Gastroesophageal sphincter (tissue), 4 donors: Measurements from ENCODE around the gene ABCG4. TPM values are rescaled to one million over a fixed set of nuclear protein-coding genes. Genes with fewer than 3 reads are reported as not detected.
A peak's percentile ranks its signal among the peaks of the same experiment; 100 is the strongest.

Source experiments
- ATAC-seq: fragments of 150-250 bp; one replicate; pipeline ENCODE4 v1.9.1; 2016; ENCODE audit warnings: mild to moderate bottlenecking, moderate library complexity
- H3K27ac ChIP-seq, 4 donors: fragments of 200-600 bp; sonication (generic) in 3 of 4; 1 replicate in 3 of 4; 2 replicates in 1 of 4; pipeline ENCODE4 v1.5.1; 2016 to 2019
- H3K27me3 ChIP-seq: fragments of 200-600 bp; sonication (generic); one replicate; pipeline ENCODE4 v1.5.1; 2019
- H3K36me3 ChIP-seq, 2 donors: fragments of 200-600 bp; sonication (generic); one replicate each; pipeline ENCODE4 v1.5.1; 2019; ENCODE audit warnings: control low read depth in 1 of 2
- H3K4me1 ChIP-seq, 3 donors: fragments of 200-600 bp; sonication (generic); 1 replicate in 2 of 3; 2 replicates in 1 of 3; pipeline ENCODE4 v1.5.1; 2016 to 2019; ENCODE audit warnings: control low read depth in 2 of 3
- H3K4me3 ChIP-seq, 2 donors: fragments of 200-600 bp; sonication (generic); one replicate each; pipeline ENCODE4 v1.5.1; 2019; ENCODE audit warnings: mild to moderate bottlenecking in 1 of 2, moderate library complexity in 1 of 2
- H3K9me3 ChIP-seq, 3 donors: fragments of 200-600 bp; sonication (generic); one replicate each; pipeline ENCODE4 v1.5.1; 2017 to 2019; ENCODE audit warnings: control low read depth in 2 of 3
- CTCF ChIP-seq, 4 experiments: fragments of 200-600 bp in 2 of 4; fragments of 450-650 bp in 2 of 4; sonication (generic) in 1 of 4; IDR thresholded peaks; one replicate each; pipeline ENCODE4 v1.5.1; 2017 to 2019; ENCODE audit warnings: antibody characterized with exemption in 4 of 4, mild to moderate bottlenecking in 2 of 4, moderate library complexity in 2 of 4
- EP300 ChIP-seq: sonication (generic); formaldehyde crosslinking; IDR thresholded peaks from one replicate; pipeline ENCODE4 v1.6.1; 2017; ENCODE audit warnings: antibody characterized with exemption, mild to moderate bottlenecking
- POLR2A ChIP-seq, 2 donors: fragments of 450-650 bp; IDR thresholded peaks; one replicate each; pipeline ENCODE4 v1.6.1; 2017; ENCODE audit warnings: antibody characterized with exemption in 2 of 2, mild to moderate bottlenecking in 2 of 2, moderate library complexity in 1 of 2
- POLR2AphosphoS5 ChIP-seq: sonication (generic); formaldehyde crosslinking; IDR thresholded peaks from one replicate; pipeline ENCODE4 v1.6.1; 2017; ENCODE audit warnings: antibody characterized with exemption
- WGBS, 2 donors: methylation state at CpG; one replicate each; pipeline ENCODE4 v1.1.5; 2018; ENCODE audit warnings: low coverage in 1 of 2; 5-methylcytosine and 5-hydroxymethylcytosine counted together
- total RNA-seq, 4 donors: library from RNA; depleted of rRNA; stranded (reverse); fragments of >200 nt; gene quantifications; one replicate each; pipeline ENCODE4 v1.1.0, GENCODE V29; 2016

The ABCG4 gene
- total RNA-seq, 4 donors from 2014 or later, result 0.20 to 1.1 (median 0.40) TPM; not detected in 1

- no peak for TF ChIP-seq POLR2AphosphoS5
- no peak for TF ChIP-seq CTCF (IDR thresholded peaks at IDR 0.05)
- no peak for TF ChIP-seq EP300
- TF ChIP-seq POLR2A (IDR thresholded peaks at IDR 0.05), result no peak
- Histone ChIP-seq H3K27ac (no peak overlapping the region), H3K4me3 (no peak overlapping the region), H3K27me3 (peaks cover 23% of the 10 kb centered on the region), H3K4me1 (peaks cover 0 to 27% (median 11%) of the 10 kb centered on the region in 3 donors), H3K9me3 (no peaks in the 10 kb centered on the region), H3K36me3 (no peaks in the 10 kb centered on the region)
- 67 to 77% methylated on average over 3 to 5 of the region's 6 CpGs for WGBS, 2 donors
- no peak for ATAC-seq
These were observed 1.1 kb upstream of the ABCG4 start for GRCh38 chr11:119147604-119148333.

- no peaks in the 10 kb centered on the region for H3K36me3 ChIP-seq
- no peak for ATAC-seq
- H3K4me3 ChIP-seq, result peak overlapping the region; percentile 32 to 75
- TF ChIP-seq CTCF (IDR thresholded peaks at IDR 0.05), result no peak
- no peak for TF ChIP-seq EP300
- TF ChIP-seq POLR2AphosphoS5, result no peak
- no peak for TF ChIP-seq POLR2A (IDR thresholded peaks at IDR 0.05)
- H3K27me3 ChIP-seq, result peaks cover 23% of the 10 kb centered on the region
- H3K9me3 ChIP-seq, result no peaks in the 10 kb centered on the region
- 0% methylated on average over 2 of the region's 16 CpGs; no CpG with 5 or more reads in 1 of the 2 donors for WGBS, 2 donors
- H3K4me1 ChIP-seq, result peaks cover 0 to 27% (median 11%) of the 10 kb centered on the region in 3 donors
- H3K27ac ChIP-seq, result peak overlapping the region in 1 of 4 donors; percentile 56
These were observed 183 bp upstream of the ABCG4 start for GRCh38 chr11:119148720-119149017.

GRCh38 chr11:119149786-119150275 lies 979 bp downstream of the ABCG4 start:
- H3K4me3 ChIP-seq, result peak overlapping the region in 1 of 2 donors; percentile 75
- WGBS, 2 donors, result 100% methylated on average over 1 of the region's 33 CpGs; no CpG with 5 or more reads in 1 of the 2 donors
- H3K27ac ChIP-seq, result no peak overlapping the region
- H3K4me1 ChIP-seq, result peaks cover 0 to 24% (median 11%) of the 10 kb centered on the region in 3 donors
- H3K9me3 ChIP-seq, result no peaks in the 10 kb centered on the region
- ATAC-seq, result no peak
- no peaks in the 10 kb centered on the region for H3K36me3 ChIP-seq
- TF ChIP-seq POLR2A (IDR thresholded peaks at IDR 0.05), result no peak
- no peak for TF ChIP-seq CTCF (IDR thresholded peaks at IDR 0.05)
- TF ChIP-seq EP300, result no peak
- no peak for TF ChIP-seq POLR2AphosphoS5
- peaks cover 23% of the 10 kb centered on the region for H3K27me3 ChIP-seq

GRCh38 chr11:119152043-119152442 lies 3.2 kb downstream of the ABCG4 start:
- Histone ChIP-seq H3K27ac (no peak overlapping the region), H3K36me3 (no peaks in the 10 kb centered on the region), H3K4me3 (no peak overlapping the region), H3K27me3 (peaks cover 11% of the 10 kb centered on the region), H3K4me1 (peaks cover 0 to 19% (median 11%) of the 10 kb centered on the region in 3 donors), H3K9me3 (no peaks in the 10 kb centered on the region)
- no peak for ATAC-seq
- 58% methylated on average over 2 of the region's 9 CpGs; no CpG with 5 or more reads in 1 of the 2 donors for WGBS, 2 donors
- TF ChIP-seq POLR2A (IDR thresholded peaks at IDR 0.05), result no peak
- no peak for TF ChIP-seq CTCF (IDR thresholded peaks at IDR 0.05)
- no peak for TF ChIP-seq EP300
- TF ChIP-seq POLR2AphosphoS5, result no peak

- Histone ChIP-seq H3K9me3 (no peaks in the 10 kb centered on the region), H3K27me3 (peaks cover 11% of the 10 kb centered on the region), H3K36me3 (no peaks in the 10 kb centered on the region), H3K4me3 (no peak overlapping the region), H3K27ac (no peak overlapping the region), H3K4me1 (peaks cover 0 to 19% (median 11%) of the 10 kb centered on the region in 3 donors)
- no peak for ATAC-seq
- WGBS, 2 donors, result 81 to 87% methylated on average over 4 of the region's 4 CpGs
- no peak for TF ChIP-seq POLR2A (IDR thresholded peaks at IDR 0.05)
- no peak for TF ChIP-seq CTCF (IDR thresholded peaks at IDR 0.05)
- no peak for TF ChIP-seq EP300
- no peak for TF ChIP-seq POLR2AphosphoS5
These were observed 3.8 kb downstream of the ABCG4 start for GRCh38 chr11:119152604-119153003.
